Measurements from ENCODE around the gene MED4.
A peak's percentile ranks its signal among the peaks of the same experiment; 100 is the strongest.

The MED4 gene

GRCh38 chr13:48055712-48056111 lies 39.2 kb downstream of the MED4 start:
- DNase-seq (ENCODE audit: insufficient read length): no peak
- no peak for TF ChIP-seq POLR2A (IDR thresholded peaks at IDR 0.05; ENCODE audit: low read depth, low read length)
- no peak for FAIRE-seq

- FAIRE-seq: no peak
- DNase-seq (ENCODE audit: insufficient read length): no peak
- TF ChIP-seq POLR2AphosphoS5 (IDR thresholded peaks at IDR 0.05; ENCODE audit: low read depth, low read length): no peak
- no peak for TF ChIP-seq POLR2A (IDR thresholded peaks at IDR 0.05; ENCODE audit: low read depth, low read length)
- TF ChIP-seq TAF1 (IDR thresholded peaks at IDR 0.05; ENCODE audit: borderline replicate concordance, low read depth, low read length): no peak
Observed at GRCh38 chr13:48054601-48055000, 40.3 kb downstream of the MED4 start.

DNA sequence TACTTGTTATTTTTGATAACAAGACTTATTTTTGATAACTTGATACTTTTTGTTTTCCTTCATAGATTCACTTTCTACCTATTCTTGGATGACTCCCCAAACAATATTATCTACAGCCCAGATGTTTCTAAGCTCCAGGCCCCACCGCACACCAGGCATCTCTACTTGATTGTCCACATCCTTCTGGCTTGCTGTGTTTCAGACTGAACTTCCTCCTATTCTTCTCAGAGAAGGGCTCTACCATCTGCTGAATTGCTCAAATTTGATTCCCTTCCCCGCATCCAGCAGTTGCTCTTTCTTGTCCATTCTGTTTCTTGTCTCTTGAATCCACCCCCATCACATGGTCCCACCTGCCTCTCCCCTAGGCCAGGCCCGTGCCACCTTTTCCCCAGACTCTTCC lies 44.4 kb downstream of the MED4 start:
- DNase-seq (ENCODE audit: insufficient read length): no peak
- TF ChIP-seq POLR2A (IDR thresholded peaks at IDR 0.05; ENCODE audit: low read depth, low read length): no peak
- TF ChIP-seq TAF1 (IDR thresholded peaks at IDR 0.05; ENCODE audit: borderline replicate concordance, low read depth, low read length): no peak
- TF ChIP-seq POLR2AphosphoS5 (IDR thresholded peaks at IDR 0.05; ENCODE audit: low read depth, low read length): no peak
- no peak for FAIRE-seq

DNA sequence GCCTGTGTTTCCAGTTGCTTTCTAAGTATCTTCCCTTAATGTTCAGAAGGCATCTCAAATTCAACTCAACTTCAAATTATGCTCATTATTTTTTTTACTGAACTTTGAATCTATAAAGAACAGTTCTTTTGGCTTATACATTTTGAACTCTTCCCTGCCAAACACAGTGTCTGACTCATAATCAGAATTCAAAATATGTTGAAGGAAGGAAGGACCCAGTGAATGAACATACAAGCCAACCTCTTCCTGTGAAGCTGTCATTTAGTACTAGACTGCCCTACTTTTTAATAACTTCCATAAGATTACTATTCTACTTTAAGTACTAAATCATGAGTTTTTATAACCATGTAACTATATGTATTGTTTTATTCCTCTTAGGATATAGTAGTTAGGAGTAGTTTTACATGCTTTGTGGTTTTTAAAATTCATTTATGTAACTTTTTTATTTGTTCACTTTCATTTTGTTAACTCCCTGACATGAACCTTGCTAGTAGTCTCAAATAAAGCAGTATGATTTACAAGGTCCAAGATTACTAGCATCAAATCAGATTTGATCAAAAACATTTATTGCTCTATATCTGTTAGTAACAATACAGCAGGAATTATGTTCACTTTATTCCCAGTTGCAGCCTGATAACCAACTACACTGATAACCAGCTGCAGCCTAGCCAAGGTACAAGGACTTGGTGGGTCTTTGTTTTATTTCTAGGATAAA lies 51.0 kb downstream of the MED4 start:
- FAIRE-seq (peak; percentile 46), DNase-seq (ENCODE audit: insufficient read length) (no peak)
- TF ChIP-seq POLR2A (IDR thresholded peaks at IDR 0.05; ENCODE audit: low read depth, low read length) (no peak), TAF1 (IDR thresholded peaks at IDR 0.05; ENCODE audit: borderline replicate concordance, low read depth, low read length) (no peak), POLR2AphosphoS5 (IDR thresholded peaks at IDR 0.05; ENCODE audit: low read depth, low read length) (no peak)

DNA sequence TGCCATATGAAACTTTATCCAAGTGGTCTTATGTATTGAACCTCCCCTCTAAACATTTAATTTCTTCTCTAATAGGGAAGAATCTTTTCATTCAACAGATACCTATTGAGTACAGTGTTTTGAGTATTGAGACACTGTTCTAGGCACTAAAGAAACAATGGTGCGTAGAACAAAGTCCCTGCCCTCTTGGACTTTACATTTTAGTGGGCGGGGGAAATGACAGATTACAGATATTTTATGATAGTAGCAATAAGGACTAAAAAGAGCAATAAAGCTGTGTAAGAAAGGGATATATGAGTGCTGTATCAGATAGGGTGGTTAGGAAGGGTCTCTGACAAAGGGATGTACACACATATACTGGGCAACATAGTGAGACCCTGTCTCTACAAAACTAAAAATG lies 52.0 kb downstream of the MED4 start:
- DNase-seq (ENCODE audit: insufficient read length) (no peak), FAIRE-seq (no peak)
- TF ChIP-seq TAF1 (IDR thresholded peaks at IDR 0.05; ENCODE audit: borderline replicate concordance, low read depth, low read length) (no peak), POLR2A (IDR thresholded peaks at IDR 0.05; ENCODE audit: low read depth, low read length) (no peak), POLR2AphosphoS5 (IDR thresholded peaks at IDR 0.05; ENCODE audit: low read depth, low read length) (no peak)

- DNase-seq (ENCODE audit: insufficient read length) (no peak), FAIRE-seq (no peak)
- TF ChIP-seq POLR2AphosphoS5 (IDR thresholded peaks at IDR 0.05; ENCODE audit: low read depth, low read length): no peak
- no peak for TF ChIP-seq TAF1 (IDR thresholded peaks at IDR 0.05; ENCODE audit: borderline replicate concordance, low read depth, low read length)
- TF ChIP-seq POLR2A (IDR thresholded peaks at IDR 0.05; ENCODE audit: low read depth, low read length): no peak
Observed at GRCh38 chr13:48040896-48041295, 54.0 kb downstream of the MED4 start.

DNA sequence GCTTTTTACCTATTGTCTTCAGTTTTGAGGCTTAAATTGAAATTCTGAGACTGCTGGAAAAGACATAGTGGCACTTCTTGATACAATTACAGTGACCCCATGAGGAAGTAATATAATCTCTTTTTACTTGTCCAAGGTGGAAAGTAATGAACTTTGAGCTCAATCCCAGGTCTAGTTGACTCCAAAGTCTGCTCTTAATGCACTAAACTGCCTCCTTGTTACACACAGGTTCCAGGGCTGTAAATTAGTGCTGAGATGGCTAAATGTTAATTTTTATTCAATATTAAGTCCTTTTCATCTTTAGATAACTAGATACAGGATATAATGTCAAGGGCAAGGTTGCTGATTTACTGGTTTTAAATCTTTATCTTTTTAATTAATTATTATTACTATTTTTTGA lies 54.9 kb downstream of the MED4 start:
- TF ChIP-seq POLR2A (IDR thresholded peaks at IDR 0.05; ENCODE audit: low read depth, low read length): no peak
- no peak for TF ChIP-seq POLR2AphosphoS5 (IDR thresholded peaks at IDR 0.05; ENCODE audit: low read depth, low read length)
- no peak for TF ChIP-seq TAF1 (IDR thresholded peaks at IDR 0.05; ENCODE audit: borderline replicate concordance, low read depth, low read length)
- DNase-seq (ENCODE audit: insufficient read length) (no peak), FAIRE-seq (no peak)

DNA sequence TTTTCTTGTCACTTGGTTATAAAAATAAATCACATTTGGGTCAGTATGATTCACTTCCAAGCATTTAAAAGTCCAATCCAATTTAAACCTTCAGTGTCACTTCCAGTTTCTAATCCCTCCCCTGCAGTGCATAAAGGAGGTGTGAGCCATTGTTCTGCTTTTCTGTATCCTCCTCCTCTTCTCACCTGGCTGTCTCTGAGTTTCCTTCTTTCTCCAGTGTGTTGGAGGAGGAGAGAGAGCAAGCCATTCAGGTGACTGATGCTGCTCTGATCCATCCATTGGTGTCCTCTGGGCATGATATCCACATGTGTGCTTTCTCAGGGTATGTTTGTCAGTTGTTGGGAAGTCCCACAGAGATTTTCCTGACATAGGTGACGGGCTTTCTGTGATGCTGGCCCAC lies 56.1 kb downstream of the MED4 start:
- FAIRE-seq (no peak), DNase-seq (ENCODE audit: insufficient read length) (no peak)
- TF ChIP-seq POLR2A (IDR thresholded peaks at IDR 0.05; ENCODE audit: low read depth, low read length) (no peak), POLR2AphosphoS5 (IDR thresholded peaks at IDR 0.05; ENCODE audit: low read depth, low read length) (no peak), TAF1 (IDR thresholded peaks at IDR 0.05; ENCODE audit: borderline replicate concordance, low read depth, low read length) (no peak)

- peak; percentile 71 for TF ChIP-seq TAF1 (IDR thresholded peaks at IDR 0.05; ENCODE audit: borderline replicate concordance, low read depth, low read length)
- peak; percentile 99 for TF ChIP-seq POLR2A (IDR thresholded peaks at IDR 0.05; ENCODE audit: low read depth, low read length)
- peak; percentile 99 for TF ChIP-seq POLR2AphosphoS5 (IDR thresholded peaks at IDR 0.05; ENCODE audit: low read depth, low read length)
- peak; percentile 100 for FAIRE-seq
- peak; percentile 91 for DNase-seq (ENCODE audit: insufficient read length)
Observed at GRCh38 chr13:48037346-48038173, 57.3 kb downstream of the MED4 start, which contains the start of gene NUDT15. NUDT15 (plus strand) TSS chr13:48037726; CDS start chr13:48037747, 21 bp downstream.

- TF ChIP-seq POLR2A (IDR thresholded peaks at IDR 0.05; ENCODE audit: low read depth, low read length) (no peak), POLR2AphosphoS5 (IDR thresholded peaks at IDR 0.05; ENCODE audit: low read depth, low read length) (no peak), TAF1 (IDR thresholded peaks at IDR 0.05; ENCODE audit: borderline replicate concordance, low read depth, low read length) (no peak)
- DNase-seq (ENCODE audit: insufficient read length) (no peak), FAIRE-seq (no peak)
Observed at GRCh38 chr13:48029859-48030258, 65.0 kb downstream of the MED4 start.

- DNase-seq (ENCODE audit: insufficient read length) (no peak), FAIRE-seq (no peak)
- TF ChIP-seq POLR2AphosphoS5 (IDR thresholded peaks at IDR 0.05; ENCODE audit: low read depth, low read length) (no peak), TAF1 (IDR thresholded peaks at IDR 0.05; ENCODE audit: borderline replicate concordance, low read depth, low read length) (no peak), POLR2A (IDR thresholded peaks at IDR 0.05; ENCODE audit: low read depth, low read length) (no peak)
Observed at GRCh38 chr13:48028066-48028465, 66.8 kb downstream of the MED4 start.

All from GM12892 (cell line).